IPS-20b (cell line): ENCODE data around the gene TXN2.
"Not testable (repeated sequence)": the region's sequence is repeated elsewhere in the genome, so short reads cannot be mapped to it uniquely, and the experiment has no call there.

Experiments
- H3K27ac ChIP-seq: one replicate; pipeline ENCODE4 v1.5.1; 2013; ENCODE audit warnings: low read length
- H3K27me3 ChIP-seq: 2 replicates; pipeline ENCODE4 v1.6.1; 2013; ENCODE audit warnings: mild to moderate bottlenecking, low read length, inconsistent platforms; ENCODE audit not compliant: insufficient read depth
- H3K36me3 ChIP-seq: 2 replicates; pipeline ENCODE4 v1.6.1; 2013; ENCODE audit warnings: low read depth, mild to moderate bottlenecking, inconsistent platforms, low read length, moderate library complexity; ENCODE audit not compliant: insufficient read depth
- H3K4me1 ChIP-seq: 2 replicates; pipeline ENCODE4 v1.6.1; 2013; ENCODE audit warnings: mild to moderate bottlenecking, control low read depth, inconsistent platforms, low read length, moderate library complexity; ENCODE audit not compliant: insufficient read depth
- H3K4me3 ChIP-seq: 2 replicates; pipeline ENCODE4 v1.5.1; 2013; ENCODE audit warnings: mild to moderate bottlenecking, low read length, inconsistent platforms
- H3K9ac ChIP-seq: 2 replicates; pipeline ENCODE4 v1.6.1; 2013; ENCODE audit warnings: low read depth, mild to moderate bottlenecking, inconsistent platforms, low read length, moderate library complexity
- H3K9me3 ChIP-seq: 2 replicates; pipeline ENCODE4 v1.6.1; 2013; ENCODE audit warnings: mild to moderate bottlenecking, low read depth, low read length, inconsistent platforms; ENCODE audit not compliant: insufficient read depth

Gene TXN2, protein sequence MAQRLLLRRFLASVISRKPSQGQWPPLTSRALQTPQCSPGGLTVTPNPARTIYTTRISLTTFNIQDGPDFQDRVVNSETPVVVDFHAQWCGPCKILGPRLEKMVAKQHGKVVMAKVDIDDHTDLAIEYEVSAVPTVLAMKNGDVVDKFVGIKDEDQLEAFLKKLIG

DNA sequence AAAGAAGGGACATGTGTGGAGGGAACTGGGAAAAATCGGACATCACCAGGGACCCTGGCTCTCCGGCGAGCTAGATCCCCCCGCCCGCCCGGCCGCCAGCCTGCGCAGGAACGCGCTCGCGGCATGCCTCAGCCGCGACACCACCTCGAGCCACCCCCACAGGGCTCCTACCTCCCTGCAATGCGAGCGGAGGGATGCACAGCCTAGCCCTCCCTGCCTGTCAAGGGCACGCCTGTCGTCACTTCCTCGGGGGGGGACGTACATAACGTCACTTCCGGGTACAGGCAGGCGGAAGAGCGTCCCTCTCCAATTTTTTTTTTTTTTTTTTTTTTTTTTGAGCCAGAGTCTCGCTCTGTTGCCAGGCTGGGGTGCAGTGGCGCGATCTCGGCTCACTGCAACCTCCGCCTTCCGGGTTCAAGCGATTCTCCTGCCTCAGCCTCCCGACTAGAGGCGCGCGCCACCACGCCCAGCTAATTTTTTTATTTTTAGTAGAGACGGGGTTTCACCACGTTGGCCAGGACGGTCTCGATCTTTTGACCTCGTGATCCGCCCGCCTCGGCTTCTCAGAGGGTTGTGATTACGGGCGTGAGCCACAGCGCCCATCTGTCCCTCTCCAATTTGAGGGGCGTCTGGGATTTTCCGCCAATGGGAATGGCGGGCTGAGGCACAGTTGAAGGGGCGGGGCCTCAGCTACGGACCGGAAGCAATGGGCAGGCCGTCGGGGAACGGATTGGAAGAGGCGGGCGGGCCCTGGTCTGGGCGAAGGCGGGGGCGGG is at the start of gene TXN2:
TSS of gene TXN2 (minus strand) at position 248 of the 776 bp plus-strand sequence. CDS start 803 bp downstream, outside the sequence.
- Histone ChIP-seq H3K36me3 (peaks cover 10% of the 10 kb centered on the region), H3K9ac (peak within 1 kb of the TSS; percentile 74), H3K4me3 (peak within 1 kb of the TSS; percentile 79), H3K9me3 (no peaks in the 10 kb centered on the region), H3K27me3 (peaks cover 19% of the 10 kb centered on the region), H3K27ac (peak within 1 kb of the TSS; percentile 71), H3K4me1 (no peaks in the 10 kb centered on the region)

GRCh38 chr22:36528795-36529751 is 47.6 kb upstream of the TXN2 start, which contains the start of gene EIF3D:
TSS of gene EIF3D (minus strand) at chr22:36529166. CDS start at chr22:36526121, 3,045 bp downstream.
- H3K9ac ChIP-seq, result peak within 1 kb of the TSS; percentile 99

GRCh38 chr22:36528341-36528740 is 46.9 kb upstream of the TXN2 start:
- peak overlapping the region; percentile 99 for H3K9ac ChIP-seq
- H3K27me3 ChIP-seq, result no peaks in the 10 kb centered on the region
- H3K4me1 ChIP-seq, result peaks cover 4% of the 10 kb centered on the region; the same call in 1 of the 2 replicates
- peak overlapping the region; percentile 99 for H3K4me3 ChIP-seq
- H3K9me3 ChIP-seq, result no peaks in the 10 kb centered on the region
- peaks cover 40% of the 10 kb centered on the region for H3K36me3 ChIP-seq
- peak overlapping the region; percentile 96 for H3K27ac ChIP-seq

More at GRCh38 chr22:36528795-36529751, 47.6 kb upstream of the TXN2 start, which contains the start of gene EIF3D:
- peak within 1 kb of the TSS; percentile 99 for H3K4me3 ChIP-seq
- peaks cover 4% of the 10 kb centered on the region; the same call in 1 of the 2 replicates for H3K4me1 ChIP-seq
- H3K9me3 ChIP-seq, result no peaks in the 10 kb centered on the region
- H3K36me3 ChIP-seq, result peaks cover 33% of the 10 kb centered on the region
- H3K27me3 ChIP-seq, result no peaks in the 10 kb centered on the region
- H3K27ac ChIP-seq, result peak within 1 kb of the TSS; percentile 96

DNA sequence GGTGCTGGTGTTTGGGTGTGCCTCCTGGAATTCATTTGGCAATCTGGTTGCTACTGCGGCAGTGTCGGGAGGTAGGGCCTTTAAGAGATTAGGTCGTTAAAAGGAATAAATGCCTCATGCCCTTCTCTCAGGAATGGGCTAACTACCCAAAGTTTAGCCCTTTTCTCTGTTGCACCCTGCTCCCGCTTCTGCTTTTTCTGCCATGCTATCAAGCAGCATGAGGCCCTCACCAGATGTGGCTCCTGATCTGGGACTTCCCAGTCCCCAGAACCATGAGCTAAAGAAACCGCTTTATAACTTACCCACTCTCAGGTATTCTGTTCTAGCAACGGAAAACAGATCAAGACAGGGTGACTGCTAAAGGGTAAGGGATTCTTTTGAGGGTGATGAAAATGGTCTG is 41.2 kb upstream of the TXN2 start:
- H3K27ac ChIP-seq, result no peak overlapping the region
- peaks cover 97% of the 10 kb centered on the region for H3K36me3 ChIP-seq
- H3K9ac ChIP-seq, result no peak overlapping the region
- no peaks in the 10 kb centered on the region for H3K9me3 ChIP-seq
- H3K4me3 ChIP-seq, result no peak overlapping the region
- no peaks in the 10 kb centered on the region for H3K4me1 ChIP-seq
- no peaks in the 10 kb centered on the region for H3K27me3 ChIP-seq

GRCh38 chr22:36520423-36520822 is 39.0 kb upstream of the TXN2 start:
- no peaks in the 10 kb centered on the region for H3K9me3 ChIP-seq
- no peaks in the 10 kb centered on the region for H3K27me3 ChIP-seq
- no peaks in the 10 kb centered on the region for H3K4me1 ChIP-seq
- H3K4me3 ChIP-seq, result no peak overlapping the region
- H3K27ac ChIP-seq, result no peak overlapping the region
- H3K36me3 ChIP-seq, result peaks cover 100% of the 10 kb centered on the region
- H3K9ac ChIP-seq, result no peak overlapping the region

DNA sequence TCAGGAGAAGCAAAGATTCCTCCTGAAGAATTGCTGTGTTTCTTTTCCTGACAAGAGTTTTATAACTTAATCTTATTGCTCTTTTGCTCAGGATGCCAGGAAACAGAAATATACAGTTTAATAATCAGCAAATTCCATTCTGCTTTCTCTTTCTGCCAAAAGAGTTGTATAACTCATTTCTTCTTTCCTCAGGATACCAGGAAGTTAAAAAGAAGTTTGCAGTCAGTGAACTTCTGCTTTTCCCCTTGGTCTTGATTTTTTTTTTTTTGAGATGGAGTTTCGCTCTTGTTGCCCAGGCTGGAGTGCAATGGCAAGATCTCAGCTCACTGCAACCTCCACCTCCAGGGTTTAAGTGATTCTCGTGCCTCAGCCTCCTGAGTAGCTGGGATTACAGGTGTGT is 38.5 kb upstream of the TXN2 start:
- not testable (repeated sequence) for H3K4me3 ChIP-seq, H3K9ac ChIP-seq, H3K4me1 ChIP-seq, H3K27me3 ChIP-seq, H3K27ac ChIP-seq, H3K9me3 ChIP-seq
- H3K36me3 ChIP-seq, result peaks cover 100% of the 10 kb centered on the region

GRCh38 chr22:36514766-36515165 is 33.3 kb upstream of the TXN2 start:
- no peaks in the 10 kb centered on the region for H3K27me3 ChIP-seq
- no peak overlapping the region for H3K4me3 ChIP-seq
- no peaks in the 10 kb centered on the region for H3K4me1 ChIP-seq
- H3K36me3 ChIP-seq, result peaks cover 97% of the 10 kb centered on the region
- H3K9me3 ChIP-seq, result no peaks in the 10 kb centered on the region
- no peak overlapping the region for H3K27ac ChIP-seq
- H3K9ac ChIP-seq, result no peak overlapping the region

DNA sequence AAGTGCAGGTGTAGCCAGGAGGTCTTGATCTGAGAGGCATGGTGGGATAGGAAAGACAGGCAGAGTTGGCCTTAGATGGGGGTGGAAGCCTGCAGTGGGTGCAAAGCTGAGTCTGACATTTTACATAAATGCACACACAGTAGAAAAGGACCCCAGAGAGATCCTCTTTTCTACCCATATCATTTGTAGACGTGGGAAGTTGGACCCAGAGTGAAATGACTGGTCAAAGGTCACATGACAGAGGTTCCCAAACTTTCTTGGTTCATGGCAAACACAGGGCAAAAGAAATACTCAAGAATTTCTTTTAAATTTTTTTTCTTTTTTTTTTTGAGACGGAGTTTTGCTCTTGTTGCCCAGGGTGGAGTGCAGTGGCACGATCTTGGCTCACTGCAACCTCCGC is 31.6 kb upstream of the TXN2 start:
- no peak overlapping the region for H3K27ac ChIP-seq
- H3K4me3 ChIP-seq, result no peak overlapping the region
- no peaks in the 10 kb centered on the region; the same call in 1 of the 2 replicates for H3K27me3 ChIP-seq
- H3K4me1 ChIP-seq, result no peaks in the 10 kb centered on the region
- no peak overlapping the region for H3K9ac ChIP-seq
- peaks cover 81% of the 10 kb centered on the region for H3K36me3 ChIP-seq
- no peaks in the 10 kb centered on the region for H3K9me3 ChIP-seq

DNA sequence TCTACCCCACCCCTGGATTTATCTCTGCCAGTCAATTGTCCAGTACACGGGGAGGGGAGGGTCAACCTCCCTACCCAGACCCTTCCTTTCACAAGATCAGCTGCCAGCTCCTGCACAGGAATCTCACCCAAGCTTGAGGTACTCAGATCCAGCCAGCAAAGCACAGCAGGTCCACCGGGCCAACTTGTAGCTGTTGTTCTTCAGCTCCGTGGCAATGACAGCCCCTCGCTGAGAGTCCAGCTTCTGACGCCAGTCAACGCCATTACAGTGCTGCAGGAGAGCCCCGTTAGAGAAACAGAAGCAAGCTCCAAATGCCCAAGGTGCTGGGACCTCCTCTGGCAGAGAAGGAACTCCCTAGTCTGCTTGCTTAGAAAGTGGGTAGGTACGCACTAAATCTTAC is 30.9 kb upstream of the TXN2 start:
- H3K9me3 ChIP-seq, result no peaks in the 10 kb centered on the region
- H3K36me3 ChIP-seq, result peaks cover 75% of the 10 kb centered on the region
- peaks cover 6% of the 10 kb centered on the region; the same call in 1 of the 2 replicates for H3K27me3 ChIP-seq
- H3K4me1 ChIP-seq, result peaks cover under 1% of the 10 kb centered on the region; the same call in 1 of the 2 replicates
- no peak overlapping the region for H3K27ac ChIP-seq
- no peak overlapping the region for H3K9ac ChIP-seq
- H3K4me3 ChIP-seq, result no peak overlapping the region

GRCh38 chr22:36510966-36511881 is 29.8 kb upstream of the TXN2 start:
- no peak overlapping the region for H3K9ac ChIP-seq
- no peak overlapping the region for H3K27ac ChIP-seq
- peaks cover 8% of the 10 kb centered on the region; the same call in 1 of the 2 replicates for H3K27me3 ChIP-seq
- no peak overlapping the region for H3K4me3 ChIP-seq
- H3K36me3 ChIP-seq, result peaks cover 64% of the 10 kb centered on the region
- no peaks in the 10 kb centered on the region for H3K9me3 ChIP-seq
- peaks cover 3% of the 10 kb centered on the region; the same call in 1 of the 2 replicates for H3K4me1 ChIP-seq
